Measurements from ENCODE around the gene SPCS1.
A peak's percentile ranks its signal among the peaks of the same experiment; 100 is the strongest.
"Not testable (repeated sequence)": the region's sequence is repeated elsewhere in the genome, so short reads cannot be mapped to it uniquely, and the experiment has no call there.

The SPCS1 gene

DNA sequence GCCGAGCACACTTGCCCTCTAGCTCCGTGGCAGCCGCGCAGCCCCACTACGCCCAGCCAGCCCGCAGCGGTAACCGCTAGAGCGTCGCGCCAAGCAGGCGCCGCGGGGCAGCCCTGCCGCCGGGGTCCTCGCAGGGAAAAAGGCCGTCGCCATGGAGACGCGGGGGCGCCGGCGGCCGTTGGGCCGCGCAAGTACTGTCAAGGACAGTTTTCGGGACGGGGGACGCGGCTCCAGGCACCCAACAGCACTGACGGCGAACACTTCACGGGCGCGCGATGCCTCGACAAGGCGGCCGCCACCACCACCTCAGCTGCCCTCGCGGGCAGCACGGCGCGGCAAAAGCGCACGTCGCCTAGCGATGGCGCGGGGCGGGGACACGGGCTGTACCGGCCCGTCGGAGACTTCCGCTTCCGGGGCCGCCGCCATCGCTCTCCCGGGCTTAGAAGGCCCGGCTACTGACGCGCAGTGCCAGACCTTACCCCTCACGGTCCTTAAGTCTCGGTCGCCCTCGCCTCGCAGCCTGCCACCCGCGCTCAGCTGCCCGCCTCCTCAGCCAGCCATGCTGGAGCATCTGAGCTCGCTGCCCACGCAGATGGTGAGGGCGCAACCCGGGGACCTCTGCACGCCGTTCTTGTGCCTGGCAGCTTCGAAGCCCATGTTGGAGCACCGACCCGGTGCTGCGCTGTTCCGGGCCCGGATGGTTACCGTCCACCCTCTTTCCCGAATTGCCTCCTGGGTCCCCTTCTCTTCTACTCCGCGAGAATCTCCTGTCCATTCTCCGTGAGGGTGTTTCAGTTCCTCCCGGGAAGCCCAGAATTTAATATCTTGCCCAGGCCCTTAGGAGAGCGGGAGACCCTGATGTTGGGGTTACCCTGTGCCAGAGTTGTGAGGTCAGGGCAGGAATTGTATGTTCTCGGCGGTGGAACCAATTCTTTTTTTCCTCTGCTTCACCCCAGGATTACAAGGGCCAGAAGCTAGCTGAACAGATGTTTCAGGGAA, at the start of gene SPCS1, which contains the start of gene GLT8D1:
TSS of gene SPCS1 (plus strand) at position 419 of the 999 bp plus-strand sequence. CDS start at position 560, 141 bp downstream.
TSS of gene GLT8D1 (minus strand) at position 104 of the 999 bp plus-strand sequence. CDS start 5,331 bp downstream, outside the sequence.
- DNase-seq (ENCODE audit: insufficient read length, low spot score): peak; percentile 58
- FAIRE-seq: no peak
- TF ChIP-seq, protein P1, sequence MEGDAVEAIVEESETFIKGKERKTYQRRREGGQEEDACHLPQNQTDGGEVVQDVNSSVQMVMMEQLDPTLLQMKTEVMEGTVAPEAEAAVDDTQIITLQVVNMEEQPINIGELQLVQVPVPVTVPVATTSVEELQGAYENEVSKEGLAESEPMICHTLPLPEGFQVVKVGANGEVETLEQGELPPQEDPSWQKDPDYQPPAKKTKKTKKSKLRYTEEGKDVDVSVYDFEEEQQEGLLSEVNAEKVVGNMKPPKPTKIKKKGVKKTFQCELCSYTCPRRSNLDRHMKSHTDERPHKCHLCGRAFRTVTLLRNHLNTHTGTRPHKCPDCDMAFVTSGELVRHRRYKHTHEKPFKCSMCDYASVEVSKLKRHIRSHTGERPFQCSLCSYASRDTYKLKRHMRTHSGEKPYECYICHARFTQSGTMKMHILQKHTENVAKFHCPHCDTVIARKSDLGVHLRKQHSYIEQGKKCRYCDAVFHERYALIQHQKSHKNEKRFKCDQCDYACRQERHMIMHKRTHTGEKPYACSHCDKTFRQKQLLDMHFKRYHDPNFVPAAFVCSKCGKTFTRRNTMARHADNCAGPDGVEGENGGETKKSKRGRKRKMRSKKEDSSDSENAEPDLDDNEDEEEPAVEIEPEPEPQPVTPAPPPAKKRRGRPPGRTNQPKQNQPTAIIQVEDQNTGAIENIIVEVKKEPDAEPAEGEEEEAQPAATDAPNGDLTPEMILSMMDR (IDR thresholded peaks at IDR 0.05; ENCODE audit: insufficient read depth, missing control alignments): no peak

GRCh38 chr3:52660046-52660445, 45.9 kb upstream of the SPCS1 start:
- DNase-seq (ENCODE audit: insufficient read length, low spot score) (no peak), FAIRE-seq (no peak)
- TF ChIP-seq, protein P1 (IDR thresholded peaks at IDR 0.05; ENCODE audit: insufficient read depth, missing control alignments): no peak

- no peak for FAIRE-seq
- TF ChIP-seq, protein P1 (IDR thresholded peaks at IDR 0.05; ENCODE audit: insufficient read depth, missing control alignments): no peak
- DNase-seq (ENCODE audit: insufficient read length, low spot score): no peak
Measured at GRCh38 chr3:52663098-52663497, 42.8 kb upstream of the SPCS1 start.

GRCh38 chr3:52670621-52671521, 35.0 kb upstream of the SPCS1 start:
- TF ChIP-seq, protein P1 (IDR thresholded peaks at IDR 0.05; ENCODE audit: insufficient read depth, missing control alignments): no peak
- DNase-seq (ENCODE audit: insufficient read length, low spot score) (no peak), FAIRE-seq (no peak)

DNA sequence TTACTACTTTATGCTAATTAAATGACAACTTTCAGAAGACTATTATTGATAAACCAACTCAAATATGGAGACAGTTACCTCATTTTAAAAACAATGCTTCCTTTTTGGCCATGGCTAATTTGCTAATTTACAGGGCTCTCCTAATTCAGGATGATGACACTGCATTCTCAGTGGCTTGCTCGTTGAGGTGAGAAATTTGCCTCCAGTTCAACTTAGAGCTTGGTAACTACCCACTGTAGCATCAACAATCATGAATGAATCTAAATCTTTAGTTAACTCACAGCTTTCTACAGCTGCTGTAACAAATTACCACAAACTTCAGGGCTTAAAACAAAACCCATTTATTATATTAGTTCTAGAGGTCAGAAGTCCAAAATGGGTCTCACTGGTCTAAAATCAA, 34.2 kb upstream of the SPCS1 start:
- FAIRE-seq: no peak
- TF ChIP-seq, protein P1 (IDR thresholded peaks at IDR 0.05; ENCODE audit: insufficient read depth, missing control alignments): no peak
- no peak for DNase-seq (ENCODE audit: insufficient read length, low spot score)

DNA sequence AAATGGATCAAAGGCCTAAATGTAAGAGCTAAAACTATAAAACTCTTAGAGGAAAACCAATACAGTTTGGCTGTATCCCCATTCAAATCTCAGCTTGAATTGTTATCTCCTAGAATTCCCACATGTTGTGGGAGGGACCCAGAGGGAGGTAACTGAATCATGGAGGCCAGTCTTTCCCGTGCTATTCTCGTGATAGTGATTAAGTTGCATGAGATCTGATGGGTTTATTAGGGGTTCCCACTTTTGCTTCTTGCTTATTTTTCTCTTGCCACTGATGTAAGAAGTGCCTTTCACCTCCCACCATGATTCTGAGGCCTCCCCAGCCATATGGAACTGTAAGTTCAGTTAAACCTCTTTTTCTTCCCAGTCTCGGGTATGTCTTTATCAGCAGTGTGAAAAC, 29.7 kb upstream of the SPCS1 start:
- DNase-seq (ENCODE audit: insufficient read length, low spot score); FAIRE-seq: not testable (repeated sequence)

Data from D721Med (cell line).